Measurements from ENCODE around the gene XXYLT1.
A peak's percentile ranks its signal among the peaks of the same experiment; 100 is the strongest.

Gene XXYLT1

GRCh38 chr3:195036974-195037373 is 234.0 kb downstream of the XXYLT1 start:
- no peak overlapping the region for H3K4me3 ChIP-seq (ENCODE audit: low read depth, low read length)
- DNase-seq (ENCODE audit: low read depth): no peak
- TF ChIP-seq CTCF (IDR thresholded peaks at IDR 0.05; ENCODE audit: low read depth, low read length, missing control alignments): no peak

GRCh38 chr3:195036574-195036973 is 234.4 kb downstream of the XXYLT1 start:
- H3K4me3 ChIP-seq (ENCODE audit: low read depth, low read length): no peak overlapping the region
- DNase-seq (ENCODE audit: low read depth): no peak
- TF ChIP-seq CTCF (IDR thresholded peaks at IDR 0.05; ENCODE audit: low read depth, low read length, missing control alignments): no peak

GRCh38 chr3:195036203-195036505 is 234.8 kb downstream of the XXYLT1 start:
- H3K4me3 ChIP-seq (ENCODE audit: low read depth, low read length): no peak overlapping the region
- DNase-seq (ENCODE audit: low read depth): no peak
- no peak for TF ChIP-seq CTCF (IDR thresholded peaks at IDR 0.05; ENCODE audit: low read depth, low read length, missing control alignments)

GRCh38 chr3:195035345-195036202 is 235.4 kb downstream of the XXYLT1 start:
- TF ChIP-seq CTCF (IDR thresholded peaks at IDR 0.05; ENCODE audit: low read depth, low read length, missing control alignments): peak; percentile 28
- no peak overlapping the region for H3K4me3 ChIP-seq (ENCODE audit: low read depth, low read length)
- no peak for DNase-seq (ENCODE audit: low read depth)

- DNase-seq (ENCODE audit: low read depth): no peak
- TF ChIP-seq CTCF (IDR thresholded peaks at IDR 0.05; ENCODE audit: low read depth, low read length, missing control alignments): no peak
- no peak overlapping the region for H3K4me3 ChIP-seq (ENCODE audit: low read depth, low read length)
These were observed 236.4 kb downstream of the XXYLT1 start for GRCh38 chr3:195034541-195034940.

GRCh38 chr3:195034101-195034500 is 236.9 kb downstream of the XXYLT1 start:
- TF ChIP-seq CTCF (IDR thresholded peaks at IDR 0.05; ENCODE audit: low read depth, low read length, missing control alignments): no peak
- H3K4me3 ChIP-seq (ENCODE audit: low read depth, low read length): no peak overlapping the region
- DNase-seq (ENCODE audit: low read depth): no peak

GRCh38 chr3:195033531-195034091 is 237.3 kb downstream of the XXYLT1 start:
- H3K4me3 ChIP-seq (ENCODE audit: low read depth, low read length): no peak overlapping the region
- no peak for DNase-seq (ENCODE audit: low read depth)
- TF ChIP-seq CTCF (IDR thresholded peaks at IDR 0.05; ENCODE audit: low read depth, low read length, missing control alignments): no peak
